ENCODE results near the gene HEXIM2.

- TF ChIP-seq, protein P1, sequence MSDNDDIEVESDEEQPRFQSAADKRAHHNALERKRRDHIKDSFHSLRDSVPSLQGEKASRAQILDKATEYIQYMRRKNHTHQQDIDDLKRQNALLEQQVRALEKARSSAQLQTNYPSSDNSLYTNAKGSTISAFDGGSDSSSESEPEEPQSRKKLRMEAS (IDR thresholded peaks at IDR 0.05), result no peak
- no peak for TF ChIP-seq JUND (IDR thresholded peaks at IDR 0.05)
Measured at GRCh38 chr17:45114117-45114932, 47.4 kb upstream of the HEXIM2 start.

Data from HCT116 (cell line).